NT2/D1 (cell line): ENCODE measurements around the gene MPP2.

Experiments
- YY1 ChIP-seq: IDR thresholded peaks from 2 replicates; pipeline ENCODE4 v1.6.1; 2011; ENCODE audit not compliant: insufficient read length, insufficient read depth
- ZNF274 ChIP-seq: IDR thresholded peaks from 2 replicates; pipeline ENCODE4 v1.6.1; 2011; ENCODE audit warnings: mild to moderate bottlenecking, low read depth, low read length

DNA sequence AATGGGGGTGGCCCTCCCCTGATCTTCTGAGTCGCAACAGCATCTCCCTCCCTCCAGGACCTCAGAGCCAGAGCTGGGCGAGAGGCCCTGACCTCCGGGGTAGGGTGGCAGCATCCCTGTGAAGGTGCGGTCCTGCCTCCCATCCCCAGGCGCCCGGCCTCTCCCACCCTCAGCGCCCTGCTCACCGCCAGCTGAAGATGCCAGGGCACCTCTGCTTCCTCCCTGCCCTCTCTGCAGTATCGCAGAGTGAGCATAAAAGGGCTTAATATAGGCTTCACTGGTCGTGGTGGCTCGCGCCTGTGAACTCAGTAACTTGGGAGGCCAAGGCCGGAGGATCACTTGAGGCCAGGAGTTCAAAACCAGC lies 10.7 kb upstream of the MPP2 start:
- TF ChIP-seq ZNF274 (no peak), YY1 (no peak)
